RWPE2 (cell line): ENCODE results near the gene PTCD1.

ENCODE experiments used
- ATAC-seq: fragments of 200-7000 bp; cut with Tn5 transposase; 3 replicates; pipeline ENCODE4 v1.9.1; 2021; ENCODE audit warnings: low read depth
- DNase-seq: peaks from one replicate; pipeline ENCODE4 v3.0.0-alpha.2; 2020; ENCODE audit warnings: low spot score
- H3K27ac ChIP-seq: fragments of 450-650 bp; 2 replicates; pipeline ENCODE4 v1.5.1; 2017; ENCODE audit warnings: mild to moderate bottlenecking; ENCODE audit not compliant: poor library complexity, severe bottlenecking
- H3K27me3 ChIP-seq: fragments of 250-450 bp; sonication (Bioruptor Pico); 2 replicates; pipeline ENCODE4 v1.5.1; 2021; ENCODE audit warnings: mild to moderate bottlenecking, moderate library complexity; ENCODE audit not compliant: insufficient read depth, poor library complexity, severe bottlenecking
- H3K36me3 ChIP-seq: fragments of 250-450 bp; sonication (Bioruptor Pico); 2 replicates; pipeline ENCODE4 v1.5.1; 2020; ENCODE audit warnings: low read depth, mild to moderate bottlenecking, moderate library complexity
- H3K4me1 ChIP-seq: fragments of 250-450 bp; sonication (Bioruptor Pico); 2 replicates; pipeline ENCODE4 v1.5.1; 2021; ENCODE audit warnings: mild to moderate bottlenecking, moderate library complexity; ENCODE audit not compliant: insufficient read depth, poor library complexity, severe bottlenecking
- H3K4me3 ChIP-seq: fragments of 250-450 bp; sonication (Bioruptor Pico); 2 replicates; pipeline ENCODE4 v1.5.1; 2021; ENCODE audit warnings: mild to moderate bottlenecking, moderate library complexity; ENCODE audit not compliant: severe bottlenecking
- H3K9me3 ChIP-seq: fragments of 250-450 bp; sonication (Bioruptor Pico); 2 replicates; pipeline ENCODE4 v1.5.1; 2021; ENCODE audit warnings: mild to moderate bottlenecking, moderate library complexity; ENCODE audit not compliant: severe bottlenecking
- TF ChIP-seq, protein P1 (sequence below): fragments of 450-650 bp; IDR thresholded peaks from one replicate; pipeline ENCODE4 v1.5.1; 2017; ENCODE audit warnings: mild to moderate bottlenecking, moderate library complexity; ENCODE audit not compliant: poor library complexity, severe bottlenecking

PTCD1 gene

DNA sequence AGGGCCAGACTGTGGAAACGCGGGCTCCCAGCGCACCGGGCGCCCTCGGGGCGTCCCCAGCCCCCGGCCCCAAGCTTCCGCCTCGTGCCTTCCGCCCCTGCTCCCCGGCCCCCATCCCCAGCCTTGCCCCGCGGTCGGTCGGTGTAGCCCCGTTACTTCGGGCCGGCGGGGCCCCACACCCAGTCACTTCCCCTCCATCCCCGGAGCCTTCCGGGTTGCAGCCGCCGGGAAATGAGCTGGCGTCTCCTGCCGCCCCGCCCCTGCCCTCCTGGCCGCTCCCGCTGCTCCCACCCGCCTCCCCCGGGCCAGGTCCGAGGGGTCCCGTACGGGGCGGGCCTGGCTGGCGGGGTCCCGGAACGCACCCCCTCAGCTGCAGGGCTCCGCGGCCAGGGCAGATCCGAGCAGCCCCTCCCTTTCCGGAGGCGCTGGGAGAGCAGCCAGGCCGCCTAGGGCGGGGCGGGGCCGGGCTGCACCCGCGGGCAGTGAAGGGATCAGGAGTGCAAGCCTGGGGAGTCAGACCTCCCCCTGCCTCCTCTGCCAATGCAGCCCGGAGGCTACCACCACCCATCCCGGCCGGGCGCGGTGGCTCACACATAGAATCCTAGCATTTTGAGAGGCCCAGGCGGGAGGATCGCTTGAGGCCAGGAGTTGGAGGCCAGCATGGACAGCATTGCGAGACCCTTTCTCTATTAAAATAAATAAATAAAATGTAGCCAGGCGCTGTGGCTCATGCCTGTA is 63.4 kb downstream of the PTCD1 start:
- Histone ChIP-seq H3K36me3 (peaks cover 30% of the 10 kb centered on the region), H3K4me1 (peaks cover 25% of the 10 kb centered on the region), H3K4me3 (peak overlapping the region; percentile 60), H3K9me3 (no peaks in the 10 kb centered on the region), H3K27ac (peak overlapping the region; percentile 87), H3K27me3 (no peaks in the 10 kb centered on the region)
- DNase-seq (no peak), ATAC-seq (peak; percentile 61)
- TF ChIP-seq, protein P1, sequence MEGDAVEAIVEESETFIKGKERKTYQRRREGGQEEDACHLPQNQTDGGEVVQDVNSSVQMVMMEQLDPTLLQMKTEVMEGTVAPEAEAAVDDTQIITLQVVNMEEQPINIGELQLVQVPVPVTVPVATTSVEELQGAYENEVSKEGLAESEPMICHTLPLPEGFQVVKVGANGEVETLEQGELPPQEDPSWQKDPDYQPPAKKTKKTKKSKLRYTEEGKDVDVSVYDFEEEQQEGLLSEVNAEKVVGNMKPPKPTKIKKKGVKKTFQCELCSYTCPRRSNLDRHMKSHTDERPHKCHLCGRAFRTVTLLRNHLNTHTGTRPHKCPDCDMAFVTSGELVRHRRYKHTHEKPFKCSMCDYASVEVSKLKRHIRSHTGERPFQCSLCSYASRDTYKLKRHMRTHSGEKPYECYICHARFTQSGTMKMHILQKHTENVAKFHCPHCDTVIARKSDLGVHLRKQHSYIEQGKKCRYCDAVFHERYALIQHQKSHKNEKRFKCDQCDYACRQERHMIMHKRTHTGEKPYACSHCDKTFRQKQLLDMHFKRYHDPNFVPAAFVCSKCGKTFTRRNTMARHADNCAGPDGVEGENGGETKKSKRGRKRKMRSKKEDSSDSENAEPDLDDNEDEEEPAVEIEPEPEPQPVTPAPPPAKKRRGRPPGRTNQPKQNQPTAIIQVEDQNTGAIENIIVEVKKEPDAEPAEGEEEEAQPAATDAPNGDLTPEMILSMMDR, result no peak

DNA sequence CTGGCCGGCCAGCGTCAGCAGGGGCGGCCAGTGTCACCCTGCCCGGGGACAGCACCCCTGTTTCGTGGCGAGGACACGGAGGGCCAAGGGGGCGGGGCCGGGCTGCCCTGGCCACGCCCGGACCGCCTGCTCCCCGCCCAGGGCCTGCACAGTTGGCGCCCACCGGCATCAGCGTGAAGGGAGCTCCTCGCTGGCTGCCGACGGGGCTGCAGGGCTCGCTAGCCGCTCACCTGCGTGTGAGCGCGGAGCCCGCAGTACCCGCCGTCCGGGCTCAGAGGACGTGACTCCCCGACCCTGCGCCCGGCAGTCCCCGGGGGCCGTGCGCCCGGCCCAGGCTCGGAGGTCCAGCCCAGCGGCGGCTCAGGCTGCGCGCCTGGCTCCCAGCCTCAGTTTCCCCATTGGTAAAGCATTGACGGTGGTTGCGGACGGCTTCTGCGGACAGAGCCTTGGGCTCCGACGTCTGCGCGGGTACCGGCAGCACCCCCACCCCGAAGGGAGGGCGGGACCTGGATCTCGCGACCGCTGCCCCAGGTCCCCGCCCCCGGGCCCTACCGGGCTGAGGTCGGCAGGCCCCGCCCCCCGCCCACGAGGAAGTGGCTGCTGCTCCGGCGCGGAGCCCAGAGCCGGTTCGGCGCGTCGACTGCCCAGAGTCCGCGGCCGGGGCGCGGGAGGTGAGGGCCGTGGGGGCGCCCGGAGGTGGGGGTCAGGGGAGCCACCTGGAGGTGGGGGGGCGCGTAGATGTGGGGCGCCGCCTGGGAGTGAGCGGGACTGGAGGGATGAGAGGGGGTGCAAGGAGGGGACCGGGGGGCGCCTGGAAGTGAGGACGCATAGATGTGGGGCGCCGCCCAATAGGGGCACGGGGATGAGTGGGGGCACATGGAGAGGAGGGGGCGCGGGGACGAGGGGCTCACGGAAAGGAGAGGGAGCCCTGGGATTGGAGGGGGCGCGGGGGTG is 64.2 kb downstream of the PTCD1 start, which contains the start of gene ARPC1B:
TSS of gene ARPC1B (plus strand) at position 620 of the 954 bp plus-strand sequence. CDS start 10,985 bp downstream, outside the sequence.
- TF ChIP-seq, protein P1, result no peak
- DNase-seq (no peak), ATAC-seq (peak; percentile 62)
- peaks cover 24% of the 10 kb centered on the region for H3K36me3 ChIP-seq
- peak within 1 kb of the TSS; percentile 87 for H3K27ac ChIP-seq
- no peaks in the 10 kb centered on the region for H3K9me3 ChIP-seq
- no peaks in the 10 kb centered on the region for H3K27me3 ChIP-seq
- peaks cover 18% of the 10 kb centered on the region for H3K4me1 ChIP-seq
- peak within 1 kb of the TSS; percentile 60 for H3K4me3 ChIP-seq

DNA sequence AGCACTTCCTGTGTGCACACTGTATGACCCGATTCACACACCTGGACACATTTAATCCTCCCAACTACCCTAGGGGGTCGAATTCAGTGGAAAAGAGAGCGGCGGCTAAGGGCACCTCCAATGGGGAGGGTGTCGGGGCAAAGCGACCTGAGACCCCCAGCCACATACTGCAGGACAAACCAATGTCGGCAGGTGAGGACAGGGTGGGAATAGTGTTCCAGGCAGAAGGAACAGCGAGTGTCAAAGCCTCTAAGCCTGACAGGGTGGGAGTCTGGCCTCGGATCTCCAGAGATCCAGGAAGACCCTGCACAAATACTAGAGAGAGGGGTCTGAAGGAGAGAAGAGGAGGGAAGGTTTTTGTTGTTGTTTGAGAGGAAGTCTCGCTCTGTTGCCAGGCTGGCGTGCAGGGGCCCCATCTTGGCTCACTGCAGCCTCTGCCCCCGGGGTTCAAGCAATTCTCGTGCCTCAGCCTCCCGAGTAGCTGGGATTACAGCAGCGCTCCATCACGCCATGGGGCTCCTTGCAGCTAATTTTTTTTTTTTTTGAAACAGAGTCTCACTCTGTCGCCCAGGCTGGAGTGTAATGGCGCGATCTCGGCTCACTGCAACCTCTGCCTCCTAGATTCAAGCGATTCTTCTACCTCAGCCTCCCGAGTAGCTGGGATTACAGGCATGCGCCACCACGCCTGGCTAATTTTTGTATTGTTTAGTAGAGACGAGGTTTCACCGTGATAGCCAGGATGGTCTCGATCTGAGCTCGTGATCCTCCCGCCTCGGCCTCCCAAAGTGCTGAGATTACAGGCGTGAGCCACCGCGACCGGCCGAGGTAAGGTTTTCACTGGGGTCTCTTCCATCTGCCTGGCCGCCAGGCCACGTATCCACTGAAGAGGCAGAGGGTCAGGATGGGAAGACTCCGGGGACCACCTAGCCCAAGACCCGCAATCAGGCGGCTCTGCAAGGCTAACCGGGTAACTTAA is 65.2 kb downstream of the PTCD1 start:
- H3K4me1 ChIP-seq, result peaks cover 20% of the 10 kb centered on the region
- ATAC-seq (no peak), DNase-seq (no peak)
- TF ChIP-seq, protein P1, result no peak
- no peaks in the 10 kb centered on the region for H3K9me3 ChIP-seq
- no peak overlapping the region for H3K4me3 ChIP-seq
- peaks cover 17% of the 10 kb centered on the region for H3K36me3 ChIP-seq
- no peaks in the 10 kb centered on the region for H3K27me3 ChIP-seq
- H3K27ac ChIP-seq, result peak overlapping the region; percentile 87

DNA sequence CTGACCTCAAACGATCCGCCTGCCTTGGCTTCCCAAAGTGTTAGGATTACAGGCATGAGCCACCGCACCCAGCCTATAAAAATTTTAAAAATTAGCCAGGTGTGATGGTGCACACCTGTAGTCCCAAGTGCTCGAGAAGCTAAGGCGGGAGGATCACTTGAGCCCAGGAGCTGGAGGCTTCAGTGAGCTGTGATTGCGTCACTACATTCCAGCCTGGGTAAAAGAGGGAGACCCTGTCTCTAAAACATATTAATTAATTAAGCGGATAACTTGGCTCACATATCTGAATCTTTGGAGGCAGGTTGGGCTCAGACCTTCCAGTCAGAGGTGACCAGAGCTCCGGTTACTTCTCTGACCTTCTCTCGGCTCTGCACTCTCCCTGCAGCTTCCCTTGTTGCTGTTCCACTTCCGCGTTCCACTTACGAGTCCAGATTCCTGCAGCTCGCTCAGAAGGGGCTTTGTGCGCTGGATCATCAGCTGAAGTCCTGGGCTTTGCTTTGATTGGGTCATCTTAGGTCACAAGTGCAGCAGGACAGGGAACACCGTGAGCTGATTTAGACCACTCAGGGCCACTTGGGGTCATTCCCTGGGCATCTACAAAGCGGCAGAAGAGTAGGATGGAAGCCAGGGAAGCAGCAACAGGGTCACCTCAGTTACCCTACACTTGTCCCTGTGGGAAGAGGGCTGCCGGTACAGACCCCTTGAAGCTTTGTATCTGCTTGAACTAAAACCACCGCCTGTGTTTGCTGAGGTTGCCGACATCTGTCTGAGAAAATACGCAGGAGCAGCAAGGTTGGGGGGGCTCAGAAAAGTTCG is 66.1 kb downstream of the PTCD1 start:
- H3K9me3 ChIP-seq, result no peaks in the 10 kb centered on the region
- ATAC-seq (peak; percentile 5; the same call in 1 of the 3 replicates), DNase-seq (no peak)
- H3K4me3 ChIP-seq, result no peak overlapping the region
- peaks cover 20% of the 10 kb centered on the region for H3K4me1 ChIP-seq
- TF ChIP-seq, protein P1, result no peak
- peak overlapping the region; percentile 38 for H3K27ac ChIP-seq
- H3K36me3 ChIP-seq, result peaks cover 8% of the 10 kb centered on the region
- H3K27me3 ChIP-seq, result no peaks in the 10 kb centered on the region
